GM10266 (cell line): ENCODE measurements around the gene SAMD4A.

Experiments used
- DNase-seq: peaks from one replicate; pipeline ENCODE4 v3.0.0; 2012; ENCODE audit errors: extremely low spot score
- TF ChIP-seq, protein P1 (sequence below): IDR thresholded peaks from 2 replicates; pipeline ENCODE4 v1.5.1; 2012; ENCODE audit warnings: mild to moderate bottlenecking, low read depth; ENCODE audit not compliant: control insufficient read depth, insufficient read depth; ENCODE audit errors: missing control alignments

Gene SAMD4A

DNA sequence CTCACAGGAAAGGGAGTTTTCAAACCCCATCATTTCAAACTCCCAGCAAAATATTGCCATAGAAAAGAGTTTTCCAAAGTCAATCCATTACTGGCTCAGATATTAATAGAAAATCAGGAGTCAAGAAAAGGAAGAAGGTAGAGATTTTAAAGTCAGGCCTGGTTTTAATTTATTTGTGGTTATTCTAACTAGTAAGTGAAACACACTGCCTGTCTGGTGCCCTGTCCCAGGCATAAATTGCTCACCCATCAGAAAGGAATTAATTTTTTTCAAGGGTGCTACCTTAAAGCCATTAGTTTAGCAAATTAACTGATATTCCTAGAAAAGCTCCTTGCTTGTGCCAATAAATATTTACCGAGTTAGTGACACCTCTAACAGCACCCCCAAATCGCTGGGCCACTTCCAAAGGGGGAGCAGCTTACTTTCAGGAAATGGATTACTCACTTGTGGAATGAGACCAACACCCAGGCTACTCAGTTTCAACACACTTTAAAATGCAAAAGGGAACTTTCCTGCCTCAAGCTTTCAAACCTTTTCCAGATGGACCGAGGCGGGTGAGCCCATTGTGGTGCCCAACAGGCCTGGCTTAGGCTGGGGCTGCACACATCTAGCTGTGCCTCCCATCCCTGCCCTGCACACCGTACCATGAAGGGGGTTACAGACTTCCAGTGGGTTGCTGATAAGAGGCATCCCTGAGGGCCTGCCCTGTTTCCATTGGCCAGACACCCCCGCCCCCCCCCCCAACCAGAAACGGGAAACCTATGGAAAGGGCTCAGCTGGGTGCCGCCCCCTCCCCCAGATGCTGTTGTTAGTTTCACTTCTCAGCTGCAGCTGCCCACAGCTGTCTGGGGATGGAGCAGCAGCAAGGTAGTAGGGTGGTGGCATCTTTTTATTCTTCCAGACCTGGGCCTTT lies 117.2 kb downstream of the SAMD4A start:
- no peak for DNase-seq
- TF ChIP-seq, protein P1, sequence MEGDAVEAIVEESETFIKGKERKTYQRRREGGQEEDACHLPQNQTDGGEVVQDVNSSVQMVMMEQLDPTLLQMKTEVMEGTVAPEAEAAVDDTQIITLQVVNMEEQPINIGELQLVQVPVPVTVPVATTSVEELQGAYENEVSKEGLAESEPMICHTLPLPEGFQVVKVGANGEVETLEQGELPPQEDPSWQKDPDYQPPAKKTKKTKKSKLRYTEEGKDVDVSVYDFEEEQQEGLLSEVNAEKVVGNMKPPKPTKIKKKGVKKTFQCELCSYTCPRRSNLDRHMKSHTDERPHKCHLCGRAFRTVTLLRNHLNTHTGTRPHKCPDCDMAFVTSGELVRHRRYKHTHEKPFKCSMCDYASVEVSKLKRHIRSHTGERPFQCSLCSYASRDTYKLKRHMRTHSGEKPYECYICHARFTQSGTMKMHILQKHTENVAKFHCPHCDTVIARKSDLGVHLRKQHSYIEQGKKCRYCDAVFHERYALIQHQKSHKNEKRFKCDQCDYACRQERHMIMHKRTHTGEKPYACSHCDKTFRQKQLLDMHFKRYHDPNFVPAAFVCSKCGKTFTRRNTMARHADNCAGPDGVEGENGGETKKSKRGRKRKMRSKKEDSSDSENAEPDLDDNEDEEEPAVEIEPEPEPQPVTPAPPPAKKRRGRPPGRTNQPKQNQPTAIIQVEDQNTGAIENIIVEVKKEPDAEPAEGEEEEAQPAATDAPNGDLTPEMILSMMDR = no peak

DNA sequence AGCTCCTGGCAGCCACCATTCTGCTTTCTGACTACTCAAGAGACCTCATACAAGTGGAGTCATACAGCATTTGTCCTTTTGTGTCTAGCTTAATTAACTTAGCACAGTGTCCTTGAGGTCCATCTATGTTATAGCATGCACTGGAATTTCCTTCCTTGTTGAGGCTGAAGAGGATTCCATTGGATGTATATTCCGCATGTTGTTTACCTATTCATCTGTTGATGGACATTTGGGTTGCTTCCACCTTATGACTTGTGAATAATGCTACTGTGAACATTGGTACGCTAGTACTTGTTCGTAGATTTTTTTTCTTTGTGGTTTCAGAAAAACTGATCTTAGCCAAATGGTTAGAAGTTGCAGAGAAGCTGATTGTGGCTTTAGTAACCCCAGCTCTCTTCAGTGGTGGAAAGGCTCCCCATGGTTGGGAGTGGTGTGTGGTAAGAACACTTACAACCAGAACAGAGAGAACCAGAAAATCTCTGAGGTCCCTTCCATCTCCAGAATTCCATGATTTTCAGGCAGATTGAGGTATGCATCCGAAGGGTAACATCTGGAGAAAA lies 118.4 kb downstream of the SAMD4A start:
- DNase-seq = no peak
- TF ChIP-seq, protein P1 = no peak

DNA sequence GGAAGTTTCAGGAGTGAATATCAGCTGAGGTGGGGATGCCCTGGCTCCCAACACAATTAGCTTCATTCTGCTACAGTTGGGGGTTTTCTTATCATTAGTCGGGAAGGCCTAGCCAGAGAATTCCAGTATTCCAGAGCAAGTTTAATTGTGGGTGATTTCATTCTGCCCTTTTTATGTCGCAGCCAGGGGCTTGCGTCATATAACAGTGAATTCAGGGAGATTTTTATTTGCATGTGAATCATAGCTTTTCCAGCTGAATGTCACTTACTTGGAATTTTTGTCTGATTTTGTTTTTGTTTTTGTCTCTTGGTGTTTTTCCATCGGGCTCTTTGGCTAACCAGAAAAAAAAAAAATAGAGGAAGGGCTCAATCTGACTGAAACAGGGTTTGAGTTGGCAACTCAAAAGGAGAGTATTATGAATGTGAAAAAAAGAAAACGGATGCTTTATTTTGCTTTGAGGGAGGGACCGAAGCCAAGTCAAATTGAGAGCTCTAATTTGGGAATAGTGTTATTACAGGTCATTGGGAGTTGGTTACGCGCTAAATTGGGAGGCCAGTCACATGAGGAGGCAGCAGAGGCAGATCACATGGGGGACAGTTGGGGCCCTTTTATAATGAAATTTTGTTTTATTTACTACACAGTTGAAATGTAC lies 119.4 kb downstream of the SAMD4A start:
- TF ChIP-seq, protein P1 = no peak
- no peak for DNase-seq

DNA sequence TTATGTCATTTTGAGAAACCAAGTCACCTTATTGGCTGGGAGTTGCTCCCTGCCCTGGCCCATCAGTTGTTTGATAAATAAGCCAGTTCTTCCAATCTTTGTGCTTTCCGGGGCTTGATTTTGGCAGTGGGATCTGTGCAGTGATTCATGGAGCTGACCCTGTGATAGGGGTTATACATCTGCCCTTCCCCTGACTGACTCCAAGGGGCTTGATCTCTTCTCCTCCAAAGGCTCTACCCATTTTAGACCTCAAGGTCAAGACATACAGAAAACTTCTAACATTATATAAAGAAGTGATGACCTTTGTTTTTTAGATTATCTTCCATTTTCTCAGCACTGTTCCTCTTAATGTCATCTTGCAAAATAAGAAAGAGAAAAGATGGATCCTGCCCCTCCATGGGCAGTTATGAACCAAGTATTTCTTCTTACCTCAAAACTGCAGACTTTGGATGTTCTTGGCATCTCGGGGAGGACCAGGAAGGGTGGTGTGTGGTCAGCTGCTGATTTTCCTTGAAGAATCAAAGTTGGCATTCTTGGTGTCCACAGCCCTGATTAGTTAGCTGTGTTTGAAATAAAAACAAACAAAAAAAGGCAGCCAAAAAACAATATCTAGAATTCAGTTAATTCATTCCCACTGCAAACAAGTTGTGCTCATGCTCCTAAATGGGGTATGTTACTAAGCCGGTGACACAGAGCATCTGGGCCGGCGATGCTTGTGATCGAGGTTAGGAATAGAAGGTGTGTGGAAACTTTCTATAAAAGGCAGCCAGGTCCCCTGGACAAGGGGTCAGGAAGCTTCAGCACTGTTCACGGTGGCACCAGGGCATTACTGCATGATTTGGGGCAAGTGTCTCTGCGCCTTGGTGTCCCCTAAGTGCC lies 120.2 kb downstream of the SAMD4A start:
- TF ChIP-seq, protein P1 = no peak
- DNase-seq = no peak

DNA sequence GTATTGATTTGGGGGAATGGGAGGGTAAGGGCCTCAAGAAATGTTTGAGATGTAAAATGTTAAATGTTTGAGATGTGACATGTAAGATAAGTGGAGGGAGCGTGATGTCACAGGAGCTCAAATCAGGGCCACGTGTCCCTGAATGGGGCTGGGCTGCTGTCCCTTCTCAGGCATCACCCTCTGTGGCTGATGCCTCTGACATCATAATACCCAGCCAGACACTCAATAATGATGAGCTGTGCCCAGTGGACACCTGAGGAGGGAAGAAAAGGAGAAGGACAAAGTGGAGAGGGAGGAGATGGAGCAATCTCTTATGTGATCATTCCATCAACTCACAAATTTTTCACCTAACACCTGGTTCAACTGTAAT lies 120.8 kb downstream of the SAMD4A start:
- TF ChIP-seq, protein P1 = no peak
- DNase-seq = no peak

DNA sequence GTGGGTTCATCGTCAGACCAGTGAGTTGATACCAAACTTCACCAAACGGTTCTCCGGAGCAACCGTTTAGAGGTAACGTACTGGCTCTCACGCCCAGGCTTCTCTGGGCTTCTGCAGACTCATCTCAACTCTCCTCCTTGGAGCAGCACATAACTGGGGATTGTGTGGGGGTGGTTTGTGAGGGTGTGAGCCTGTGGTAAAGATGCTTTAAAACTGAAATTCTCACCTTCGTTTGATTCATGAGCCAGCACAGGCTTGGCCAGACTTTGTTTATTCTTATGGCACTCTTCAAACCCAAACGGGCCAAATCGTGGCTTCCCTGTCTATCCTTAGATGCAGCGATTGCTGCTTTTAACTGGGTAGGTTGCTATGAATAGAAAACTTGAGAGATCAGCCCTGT lies 121.3 kb downstream of the SAMD4A start:
- TF ChIP-seq, protein P1 = no peak
- DNase-seq = no peak
